ENCODE data around the gene RAB7B.

RAB7B gene

DNA sequence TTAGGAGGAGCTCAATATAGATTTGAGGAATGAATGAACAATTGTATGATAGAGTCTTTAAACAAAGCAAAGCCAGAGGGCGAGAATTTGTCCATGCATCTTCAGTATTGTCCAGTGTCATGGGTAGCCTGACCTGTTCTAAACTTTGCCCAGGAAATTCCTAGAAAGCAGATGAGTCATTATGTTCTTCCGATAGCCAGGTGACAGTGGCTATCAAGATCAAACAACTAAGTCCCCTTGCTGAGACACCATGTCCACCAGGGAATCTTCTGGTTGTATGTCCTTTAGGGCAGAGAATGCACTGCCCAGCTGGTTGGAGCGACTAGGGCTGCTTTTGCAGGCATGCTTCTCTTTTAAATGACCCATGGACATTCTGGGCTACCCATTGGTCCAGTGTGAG is 58.1 kb downstream of the RAB7B start:
- DNase-seq, result no peak

DNA sequence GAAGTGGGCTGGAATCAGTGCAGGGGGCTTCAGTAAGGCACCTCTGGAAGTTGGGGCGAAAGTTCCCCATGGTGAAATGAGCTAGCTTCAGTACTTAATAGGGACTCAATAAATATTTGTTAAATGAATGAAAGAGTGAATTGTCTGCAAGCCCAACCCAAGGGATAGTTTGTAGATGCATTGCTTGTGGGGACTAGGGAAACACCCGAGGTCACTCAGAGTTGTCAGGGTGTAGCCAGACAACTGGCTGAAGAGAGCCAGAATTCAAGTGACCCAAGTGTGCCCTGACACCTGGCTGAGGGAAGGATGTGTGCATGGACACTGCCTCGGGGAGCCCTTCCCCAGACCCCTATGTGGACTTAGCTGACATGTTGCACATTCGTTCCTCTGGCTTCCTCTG is 58.7 kb downstream of the RAB7B start:
- DNase-seq, result no peak

DNA sequence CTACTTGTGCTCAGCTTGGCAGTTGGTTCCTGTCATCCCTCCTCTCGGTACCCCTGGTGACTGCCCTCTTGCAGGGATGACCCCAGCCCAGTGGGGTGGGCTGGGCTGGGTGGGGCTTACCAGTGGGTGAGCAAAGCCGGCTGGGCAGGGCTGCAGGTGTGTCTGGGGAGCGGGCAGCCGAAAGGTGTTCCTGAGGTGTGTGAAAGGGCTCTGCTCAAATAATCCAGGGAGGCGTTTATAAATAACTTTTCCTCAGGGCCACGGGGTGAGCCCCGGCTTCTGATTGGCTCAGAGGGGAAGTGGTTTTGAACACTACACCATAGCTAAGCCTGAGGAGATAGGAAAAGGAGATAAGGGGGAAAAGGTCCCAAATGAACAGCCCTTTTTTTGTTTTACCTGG is 60.0 kb downstream of the RAB7B start, which contains the start of gene SLC26A9:
Gene SLC26A9 (minus strand): TSS at position 212 of the 400 bp plus-strand sequence. CDS start 7,636 bp downstream, outside the sequence.
- no peak for DNase-seq

DNA sequence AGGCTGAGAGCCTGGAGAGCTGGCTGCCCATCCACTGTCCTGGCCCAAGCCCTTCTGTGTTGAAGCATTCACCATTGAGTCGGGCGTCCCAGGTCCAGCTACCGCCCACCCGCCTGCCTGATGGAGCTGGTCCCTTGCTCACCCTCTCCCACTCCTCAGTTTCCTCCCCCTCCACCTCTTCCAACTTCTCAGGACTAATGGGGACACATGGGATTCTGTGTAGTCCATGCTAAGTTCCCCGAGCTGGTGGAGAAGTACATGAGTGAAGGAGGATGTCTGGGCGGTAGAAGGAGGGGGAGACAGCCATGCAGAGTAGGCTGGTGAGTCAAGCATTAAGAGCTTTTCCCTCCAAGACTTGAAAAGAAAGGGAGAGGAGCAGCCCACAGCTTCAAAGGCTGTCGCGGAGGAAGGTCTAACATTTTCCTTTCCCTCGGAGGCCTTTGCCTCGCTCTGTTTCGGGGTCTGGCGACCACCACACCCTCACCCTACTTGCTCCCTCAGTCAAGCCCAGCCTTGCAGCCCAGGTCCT is 60.5 kb downstream of the RAB7B start:
- no peak for DNase-seq

DNA sequence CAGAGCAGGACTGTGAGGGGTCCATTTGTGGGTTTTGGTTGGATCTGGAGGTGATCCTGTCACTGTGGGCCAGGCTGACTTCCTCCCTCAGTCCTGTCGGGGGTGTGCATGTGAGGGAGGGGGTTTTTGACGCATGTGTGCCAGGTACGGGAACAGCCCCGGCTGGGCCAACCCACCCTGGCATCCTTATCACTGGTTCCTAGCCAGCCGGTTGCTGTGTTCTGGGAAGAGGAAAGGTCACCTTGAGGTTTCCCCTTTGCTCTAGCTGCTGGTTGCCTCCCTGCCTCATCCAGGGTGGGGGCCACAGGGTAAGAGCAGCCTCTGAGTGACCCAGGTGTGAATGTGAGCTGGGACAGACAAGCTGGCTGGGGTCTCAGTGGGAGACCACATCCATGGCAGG is 62.5 kb downstream of the RAB7B start:
- DNase-seq, result no peak

DNA sequence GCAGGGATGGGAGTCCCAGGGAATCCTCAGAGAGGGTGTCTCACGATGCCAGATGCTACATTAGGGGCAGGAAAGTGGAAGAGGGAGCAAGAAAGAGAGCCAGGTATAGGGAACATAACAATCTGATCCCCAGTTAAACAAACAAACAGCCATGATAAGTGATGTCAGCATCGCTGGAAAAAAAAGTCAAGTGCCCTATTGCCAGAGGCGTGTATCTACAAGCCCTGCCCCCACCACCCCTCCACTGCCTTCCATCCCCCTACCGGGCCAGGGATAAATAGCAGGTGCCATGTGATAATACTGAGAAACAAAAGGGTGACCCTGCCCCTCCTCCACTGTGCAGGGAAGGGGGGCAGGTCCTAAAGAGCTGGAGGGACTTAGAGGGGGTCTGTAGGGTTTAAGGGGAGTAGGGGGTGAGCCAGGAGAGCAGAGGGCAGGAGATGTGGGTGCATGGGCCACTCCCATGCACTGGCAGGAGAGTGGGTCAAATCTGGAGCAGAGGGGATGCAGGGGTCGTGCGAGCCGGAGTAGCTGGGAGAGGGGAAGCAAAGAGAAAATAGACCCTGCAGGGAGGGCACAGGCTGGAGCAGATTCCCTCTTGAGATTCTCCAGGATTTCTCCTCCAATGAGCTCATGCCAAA is 63.4 kb downstream of the RAB7B start:
- DNase-seq, result no peak

DNA sequence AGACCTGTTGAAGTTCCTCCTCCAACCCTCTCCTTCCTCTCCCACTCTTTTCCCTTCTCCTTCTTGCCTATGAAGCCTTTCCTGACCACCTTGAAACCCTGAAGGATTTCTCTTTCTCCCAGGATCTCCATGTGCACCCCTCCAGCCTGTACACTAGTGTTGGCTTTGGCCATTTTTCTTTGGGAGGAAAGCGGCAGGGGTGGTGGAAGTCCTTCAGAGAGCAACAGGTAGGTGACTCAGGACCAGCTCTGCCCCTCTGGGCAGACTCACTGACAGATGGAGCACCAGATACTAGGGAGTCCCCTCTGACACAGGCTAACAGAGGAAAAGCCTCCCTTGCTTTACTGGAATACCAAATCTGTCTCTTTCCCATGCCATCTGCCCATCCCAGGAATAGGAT is 64.5 kb downstream of the RAB7B start:
- no peak for DNase-seq

DNA sequence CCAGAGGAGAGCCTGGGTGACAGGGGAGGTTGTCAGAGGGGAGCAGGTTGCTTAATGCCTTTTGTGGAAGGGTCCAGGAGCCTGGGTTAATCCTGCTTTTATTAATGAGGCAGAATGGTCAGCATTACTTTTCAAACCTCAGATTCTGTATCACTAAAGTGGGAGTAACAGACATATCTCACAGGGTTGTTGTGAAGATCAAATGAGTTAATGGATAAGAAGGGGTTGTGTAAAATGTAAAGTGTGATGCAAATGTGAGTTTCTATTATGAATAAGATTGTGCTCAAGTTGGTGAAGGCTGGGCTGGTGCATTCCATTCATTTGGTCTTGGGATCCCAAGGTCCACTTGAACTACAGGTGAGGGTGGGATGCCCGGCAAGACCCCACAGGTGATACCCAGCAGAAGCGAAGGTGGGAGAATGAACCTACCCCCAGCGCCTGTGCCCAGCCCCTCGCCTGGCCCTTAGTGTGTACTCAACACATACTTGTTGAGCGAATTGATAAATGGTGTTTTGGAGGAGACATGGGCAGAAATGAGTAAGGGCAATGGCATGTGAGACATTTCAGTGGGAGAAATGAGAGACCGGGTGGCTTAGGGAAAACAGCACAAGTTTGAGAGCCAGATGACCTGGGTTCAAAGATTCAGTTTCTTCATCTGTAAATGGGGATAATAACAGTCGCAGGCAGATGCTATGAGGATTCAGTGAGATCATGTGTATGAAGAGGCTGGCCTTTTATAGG is 66.2 kb downstream of the RAB7B start:
- no peak for DNase-seq

DNA sequence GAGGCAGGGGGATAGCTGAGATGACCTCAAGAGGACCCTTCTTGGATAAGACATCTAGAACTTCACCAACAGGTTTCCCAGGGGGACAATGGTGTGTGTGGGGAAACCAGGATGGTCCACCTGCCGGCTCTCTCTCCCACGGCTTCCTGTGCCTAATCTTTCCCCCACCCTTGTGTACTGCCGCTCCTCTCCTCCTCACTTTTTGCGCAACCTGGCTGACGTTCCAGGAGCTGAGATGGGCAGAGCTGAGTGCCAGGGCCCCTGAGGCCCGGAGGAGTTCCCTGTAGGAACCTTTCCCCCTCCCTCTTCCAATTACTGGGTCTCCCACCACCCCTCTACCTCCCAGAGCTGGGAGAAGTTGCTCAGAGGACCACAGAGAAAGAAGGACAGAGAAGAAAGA is 66.9 kb downstream of the RAB7B start:
- no peak for DNase-seq

DNA sequence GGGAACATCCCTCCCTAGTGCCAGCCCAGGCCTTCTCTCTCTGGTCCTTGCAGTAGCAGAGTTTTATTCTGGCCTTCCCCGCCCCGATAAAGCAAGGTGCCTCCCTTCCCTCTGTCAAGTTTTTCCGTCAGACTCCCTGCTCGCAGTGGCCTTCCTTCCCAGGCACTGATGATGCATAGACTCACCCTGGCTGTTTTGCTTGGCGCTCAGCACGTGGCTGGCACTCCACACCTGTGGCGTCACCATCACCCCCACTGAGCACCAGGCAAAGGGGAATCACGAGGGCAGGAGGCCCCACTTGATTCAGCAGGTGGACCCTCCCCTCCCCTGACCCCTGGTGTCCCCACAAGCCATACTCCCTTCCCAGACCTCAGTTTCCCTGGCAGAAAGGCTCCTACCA is 67.3 kb downstream of the RAB7B start:
- no peak for DNase-seq

DNA sequence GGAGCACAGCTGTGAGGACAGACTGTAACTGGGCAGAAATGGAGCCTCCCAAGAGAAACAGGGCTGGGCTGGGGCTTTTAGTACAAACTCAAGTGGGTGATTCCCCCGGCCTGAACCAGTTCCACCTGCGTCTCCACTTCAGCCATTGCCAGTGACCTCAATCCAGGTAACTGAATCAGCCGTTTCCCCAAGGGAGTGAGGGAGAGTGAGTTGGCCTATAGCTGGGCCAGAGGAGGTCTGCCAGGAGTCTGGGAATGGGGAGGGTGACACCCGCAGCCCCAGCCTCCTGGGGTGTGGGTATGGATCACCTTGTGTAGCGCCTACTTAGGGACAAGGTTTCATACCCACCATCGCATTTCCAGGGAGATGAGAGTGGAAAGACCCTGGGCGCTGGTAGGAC is 68.4 kb downstream of the RAB7B start:
- no peak for DNase-seq

DNA sequence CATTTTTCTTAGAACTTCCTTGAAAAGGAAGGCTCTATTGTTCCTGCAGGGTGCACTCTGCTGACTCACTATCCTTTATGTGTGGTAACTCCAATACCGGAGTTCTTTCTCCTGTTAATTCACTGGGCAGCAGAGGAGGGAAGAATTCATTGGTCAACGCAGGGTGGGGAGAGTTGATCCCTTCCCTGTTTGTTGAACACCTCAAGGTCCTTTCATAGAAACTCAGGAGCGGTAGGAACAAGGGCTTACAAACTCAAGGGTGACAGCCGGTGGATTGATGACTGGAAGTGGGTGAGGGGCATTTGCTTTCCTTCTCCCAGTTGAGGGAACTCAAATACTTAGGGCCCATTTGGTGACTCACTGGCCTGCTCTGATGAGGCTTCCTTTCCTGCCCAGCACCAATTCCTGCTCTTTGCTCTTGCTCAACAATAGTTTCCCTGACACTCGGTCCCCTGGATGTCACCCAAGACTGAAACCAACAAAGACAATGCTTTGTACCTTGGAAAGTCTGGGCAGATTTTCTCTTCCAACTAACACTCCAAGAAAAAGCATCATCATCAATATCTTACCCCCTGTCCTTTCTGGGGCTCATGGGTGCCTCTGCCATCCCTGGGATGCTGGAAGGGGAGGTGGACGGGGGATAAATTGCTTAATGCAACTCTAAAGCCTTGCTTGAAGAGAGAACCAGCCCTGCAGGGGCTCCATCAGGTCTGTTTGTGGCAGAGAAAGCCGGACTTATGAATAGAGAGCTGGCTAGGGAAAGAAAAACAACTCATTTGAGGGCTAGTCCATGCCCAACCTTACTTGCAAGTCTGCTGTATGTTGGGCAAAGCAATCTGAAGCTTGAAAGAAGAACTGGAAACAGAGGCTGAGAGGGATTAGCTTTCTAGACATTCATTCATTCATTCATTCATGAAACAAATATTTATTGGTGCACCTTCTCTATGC is 69.2 kb downstream of the RAB7B start:
- DNase-seq, result no peak

DNA sequence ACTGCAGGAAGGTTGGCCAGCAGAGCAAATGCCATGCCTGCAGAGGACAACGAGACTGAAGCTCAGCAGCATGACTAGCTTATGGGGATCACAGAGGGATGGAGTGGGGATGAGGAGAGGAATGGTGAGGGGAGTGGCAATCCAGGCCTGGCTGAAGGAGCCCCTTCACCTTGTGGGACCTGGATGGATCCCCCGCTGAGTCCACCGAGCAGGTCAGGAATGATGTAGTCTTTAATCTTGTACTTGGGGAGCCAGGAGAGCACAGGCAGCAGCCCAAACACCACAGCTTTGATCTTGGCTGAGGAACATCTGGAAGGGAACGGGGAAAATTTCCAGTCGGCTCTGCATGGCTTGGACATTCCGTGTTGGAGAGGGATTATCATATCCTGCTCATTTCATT is 70.4 kb downstream of the RAB7B start:
- DNase-seq, result no peak

DNA sequence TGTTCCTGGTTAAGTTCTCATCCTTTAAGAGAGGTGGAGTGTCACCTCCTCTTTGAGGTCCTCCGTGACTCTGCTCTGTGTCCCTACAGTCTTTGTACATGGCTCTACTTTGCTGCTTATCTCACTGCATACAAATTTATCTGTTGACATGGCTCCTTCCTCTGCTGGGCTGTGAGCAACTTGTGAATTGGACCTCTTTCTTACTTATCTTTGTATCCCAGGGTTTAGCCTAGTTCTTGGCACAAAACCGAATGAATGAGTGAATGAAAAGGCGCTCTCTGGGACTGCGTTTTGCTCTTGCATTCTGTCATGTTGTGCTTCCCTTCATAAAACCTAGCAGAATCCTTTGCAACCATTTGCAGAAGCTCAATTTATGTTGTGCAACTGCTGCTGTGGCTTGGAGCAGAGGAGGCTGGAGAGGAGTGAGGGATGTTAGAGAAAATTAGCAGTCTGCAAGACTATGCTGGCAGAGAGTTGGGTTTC is 72.4 kb downstream of the RAB7B start:
- no peak for DNase-seq

DNA sequence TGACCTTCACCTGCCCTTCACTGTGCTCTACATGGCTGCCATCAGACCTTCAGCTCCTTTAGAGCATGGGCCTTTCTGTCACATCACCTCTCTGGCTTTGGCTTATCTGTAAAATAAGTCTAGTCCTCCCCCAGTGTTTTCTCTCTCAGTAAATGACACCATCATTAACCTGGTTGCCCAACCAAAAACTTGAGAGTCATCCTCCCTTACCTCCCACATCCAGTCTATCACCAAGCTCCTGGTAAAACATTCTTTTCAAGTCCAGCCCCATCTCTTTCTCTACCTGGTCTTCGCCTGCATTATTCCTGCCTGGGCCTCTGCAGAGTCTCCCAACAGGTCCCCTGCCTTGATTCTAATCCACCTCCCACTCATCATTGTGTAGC is 73.0 kb downstream of the RAB7B start:
- no peak for DNase-seq

DNA sequence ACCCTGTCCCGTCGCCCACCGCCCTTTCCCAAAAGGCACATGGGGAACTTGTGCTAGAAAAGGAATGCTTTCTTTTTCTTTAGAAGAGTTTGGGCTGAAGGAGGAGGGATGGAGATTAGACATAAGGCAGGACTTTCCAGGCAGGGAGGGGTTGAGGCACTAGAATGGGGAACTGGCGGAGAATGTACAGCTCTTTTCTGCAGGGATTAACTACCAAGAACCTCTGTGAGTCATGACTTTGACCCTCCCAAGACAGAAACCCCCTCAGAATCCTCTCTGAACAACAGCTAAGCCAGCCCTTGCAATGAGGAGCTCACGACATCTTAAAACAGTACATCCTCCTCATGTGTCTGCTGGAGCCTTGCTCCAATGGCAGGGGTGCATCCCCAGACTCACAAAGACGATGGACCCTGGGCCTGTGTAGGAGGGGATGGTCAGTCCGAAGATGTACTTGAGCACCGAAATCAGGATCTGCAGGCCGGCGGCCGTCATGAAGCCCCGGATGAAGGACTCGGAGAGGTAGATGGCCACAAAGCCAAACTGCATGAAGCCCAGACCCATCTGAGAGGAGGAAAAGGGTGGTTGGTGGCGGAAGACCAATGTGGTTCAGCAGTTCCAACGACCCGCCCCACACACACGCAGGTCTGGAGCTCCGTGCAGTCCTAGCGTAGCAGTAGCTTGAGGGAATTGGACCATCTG is 73.5 kb downstream of the RAB7B start:
- DNase-seq, result no peak

DNA sequence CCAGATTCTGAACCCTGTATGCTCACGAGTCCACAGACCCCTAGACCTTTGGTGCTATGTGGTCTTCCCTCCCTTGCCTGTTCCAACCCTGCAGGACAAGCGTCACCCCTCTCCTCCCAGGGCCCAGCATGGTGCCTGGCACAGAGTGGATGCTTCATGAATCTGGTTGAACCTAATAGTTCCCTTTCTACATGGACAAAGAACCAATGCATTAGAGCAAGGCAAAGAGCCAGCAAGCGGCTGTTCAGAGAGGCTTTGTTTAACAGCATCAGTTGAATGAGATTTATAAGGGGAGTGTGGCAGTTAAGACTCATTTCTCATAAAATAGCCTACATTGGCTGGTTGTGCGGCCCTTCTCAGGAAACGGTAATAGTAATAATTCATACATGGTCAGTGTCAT is 74.9 kb downstream of the RAB7B start:
- no peak for DNase-seq

DNA sequence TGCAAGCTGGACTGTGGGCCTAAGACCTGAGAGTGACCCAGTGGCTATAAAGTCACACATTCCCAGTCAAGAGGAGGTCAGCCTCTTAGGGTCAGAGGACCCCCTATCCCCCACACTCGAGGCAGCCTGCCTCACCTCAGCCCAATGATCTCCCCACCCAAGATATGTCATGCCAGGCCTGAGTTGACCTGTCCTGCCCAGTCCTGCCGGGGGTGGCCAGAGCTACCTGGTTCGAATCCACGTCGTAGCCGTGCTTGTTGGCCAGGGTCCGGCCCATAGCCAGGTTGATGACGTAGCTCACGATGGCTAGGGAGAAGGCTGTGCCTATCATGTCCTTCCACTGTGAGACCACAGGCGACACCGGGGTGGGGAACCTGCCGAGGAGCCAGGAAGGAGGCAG is 75.5 kb downstream of the RAB7B start:
- no peak for DNase-seq

DNA sequence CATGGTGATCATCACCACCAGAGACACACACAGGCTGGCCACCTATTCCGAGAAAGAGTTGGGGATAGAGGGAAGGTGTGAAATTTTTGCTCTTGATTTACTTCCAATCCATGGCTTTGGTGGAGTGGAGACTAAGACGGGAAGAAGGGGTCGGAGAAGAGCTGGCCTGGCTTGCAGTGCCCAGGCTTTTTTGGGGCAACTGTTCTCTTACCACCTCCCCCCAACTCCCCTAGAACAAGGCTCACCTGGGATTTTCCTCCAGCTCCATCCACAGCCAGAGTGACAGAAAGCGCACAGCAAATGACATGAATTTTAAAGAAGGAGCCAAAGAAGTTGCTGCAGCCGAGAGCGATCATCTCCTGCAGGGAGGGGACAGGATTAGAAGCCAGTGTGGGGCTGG is 75.9 kb downstream of the RAB7B start:
- no peak for DNase-seq

Measured in NCI-H446 (cell line).